GM18858 (cell line): ENCODE measurements around the gene MGME1.

Experiments
- ATAC-seq: cut with Tn5 transposase; IDR thresholded peaks from one replicate; pipeline ENCODE4 v1.9.1; 2021; ENCODE audit not compliant: unreplicated experiment

The MGME1 gene

GRCh38 chr20:17940224-17940971 is 28.4 kb upstream of the MGME1 start:
- no peak for ATAC-seq

GRCh38 chr20:17941087-17941825 is 27.6 kb upstream of the MGME1 start:
- no peak for ATAC-seq

GRCh38 chr20:17941826-17942196 is 27.0 kb upstream of the MGME1 start:
- no peak for ATAC-seq

GRCh38 chr20:17943343-17943742 is 25.5 kb upstream of the MGME1 start:
- ATAC-seq: peak; percentile 53

GRCh38 chr20:17944854-17945474 is 23.9 kb upstream of the MGME1 start:
- ATAC-seq: no peak

GRCh38 chr20:17946040-17946439 is 22.8 kb upstream of the MGME1 start:
- no peak for ATAC-seq

- ATAC-seq: no peak
Observed at GRCh38 chr20:17946572-17947473, 22.0 kb upstream of the MGME1 start.

- ATAC-seq: no peak
Observed at GRCh38 chr20:17947474-17947815, 21.4 kb upstream of the MGME1 start.

- ATAC-seq: no peak
Observed at GRCh38 chr20:17948442-17948841, 20.4 kb upstream of the MGME1 start.

GRCh38 chr20:17949899-17950298 is 18.9 kb upstream of the MGME1 start:
- ATAC-seq: no peak

GRCh38 chr20:17950670-17951069 is 18.1 kb upstream of the MGME1 start:
- no peak for ATAC-seq

GRCh38 chr20:17951323-17951722 is 17.5 kb upstream of the MGME1 start:
- ATAC-seq: no peak

- no peak for ATAC-seq
Observed at GRCh38 chr20:17952692-17953684, 15.8 kb upstream of the MGME1 start.

- no peak for ATAC-seq
Observed at GRCh38 chr20:17953935-17954334, 14.9 kb upstream of the MGME1 start.

- ATAC-seq: no peak
Observed at GRCh38 chr20:17955302-17955701, 13.5 kb upstream of the MGME1 start.

- no peak for ATAC-seq
Observed at GRCh38 chr20:17956099-17956685, 12.6 kb upstream of the MGME1 start.

- ATAC-seq: no peak
Observed at GRCh38 chr20:17957505-17958363, 11.1 kb upstream of the MGME1 start.

- no peak for ATAC-seq
Observed at GRCh38 chr20:17958373-17959256, 10.2 kb upstream of the MGME1 start.
